H9 (cell line): Measurements from ENCODE around the gene MESD. TPM values are rescaled to one million over a fixed set of nuclear protein-coding genes. Genes with fewer than 3 reads are reported as not detected.

Source experiments
- DNase-seq: peaks from one replicate; pipeline ENCODE4 v3.0.0-alpha.2; 2017
- H2AFZ ChIP-seq: one replicate; pipeline ENCODE4 v1.6.1; 2013; ENCODE audit warnings: mild to moderate bottlenecking, low read length, control low read depth, moderate library complexity
- H2AK5ac ChIP-seq: 2 replicates; pipeline ENCODE4 v1.6.1; 2013; ENCODE audit warnings: low read length, control low read depth, mixed read lengths; ENCODE audit not compliant: insufficient read length
- H2BK120ac ChIP-seq: one replicate; pipeline ENCODE4 v1.6.1; 2013; ENCODE audit warnings: low read depth, mild to moderate bottlenecking, low read length, control low read depth, inconsistent platforms; ENCODE audit not compliant: poor library complexity, severe bottlenecking
- H2BK12ac ChIP-seq: 2 replicates; pipeline ENCODE4 v1.6.1; 2013; ENCODE audit warnings: low read length, control low read depth, mixed read lengths, low read depth; ENCODE audit not compliant: insufficient read length
- H2BK15ac ChIP-seq: 2 replicates; pipeline ENCODE4 v1.6.1; 2013; ENCODE audit warnings: low read depth, low read length, control low read depth
- H2BK20ac ChIP-seq: one replicate; pipeline ENCODE4 v1.6.1; 2013; ENCODE audit warnings: low read depth, mild to moderate bottlenecking, low read length, control low read depth, inconsistent platforms; ENCODE audit not compliant: poor library complexity, severe bottlenecking
- H2BK5ac ChIP-seq: 2 replicates; pipeline ENCODE4 v1.6.1; 2013; ENCODE audit warnings: low read length, control low read depth, mixed read lengths; ENCODE audit not compliant: insufficient read length
- H3K14ac ChIP-seq: 2 replicates; pipeline ENCODE4 v1.6.1; 2013; ENCODE audit warnings: low read length, control low read depth; ENCODE audit not compliant: insufficient read depth
- H3K18ac ChIP-seq: 2 replicates; pipeline ENCODE4 v1.6.1; 2013; ENCODE audit warnings: low read depth, mild to moderate bottlenecking, mixed read lengths, low read length, control low read depth; ENCODE audit not compliant: insufficient read length
- H3K23ac ChIP-seq: 2 replicates; pipeline ENCODE4 v1.6.1; 2013; ENCODE audit warnings: low read length, control low read depth, mixed read lengths, low read depth; ENCODE audit not compliant: insufficient read length
- H3K23me2 ChIP-seq: 2 replicates; pipeline ENCODE4 v1.6.1; 2013; ENCODE audit warnings: low read depth, mild to moderate bottlenecking, mixed read lengths, low read length, control low read depth; ENCODE audit not compliant: insufficient read length, poor library complexity, severe bottlenecking
- H3K27ac ChIP-seq: 2 replicates; pipeline ENCODE4 v1.5.1; 2013; ENCODE audit warnings: low read length, control low read depth, mixed read lengths, low read depth; ENCODE audit not compliant: insufficient read length
- H3K27me3 ChIP-seq: 2 replicates; pipeline ENCODE4 v1.6.1; 2013; ENCODE audit warnings: low read length, control low read depth, inconsistent platforms; ENCODE audit not compliant: insufficient read depth
- H3K4ac ChIP-seq: 2 replicates; pipeline ENCODE4 v1.6.1; 2013; ENCODE audit warnings: low read depth, mild to moderate bottlenecking, control low read depth, inconsistent platforms, low read length, moderate library complexity
- H3K4me1 ChIP-seq: 2 replicates; pipeline ENCODE4 v1.6.1; 2013; ENCODE audit warnings: low read length, control low read depth, inconsistent platforms; ENCODE audit not compliant: insufficient read depth
- H3K4me2 ChIP-seq: 2 replicates; pipeline ENCODE4 v1.6.1; 2013; ENCODE audit warnings: low read length, control low read depth, mixed read lengths; ENCODE audit not compliant: insufficient read length, insufficient read depth
- H3K56ac ChIP-seq: 2 replicates; pipeline ENCODE4 v1.6.1; 2013; ENCODE audit warnings: low read depth, mild to moderate bottlenecking, mixed read lengths, low read length, control low read depth; ENCODE audit not compliant: insufficient read length
- H3K79me1 ChIP-seq: 2 replicates; pipeline ENCODE4 v1.6.1; 2013; ENCODE audit warnings: low read depth, mild to moderate bottlenecking, moderate library complexity, low read length, control low read depth, inconsistent platforms; ENCODE audit not compliant: insufficient read depth, poor library complexity, severe bottlenecking
- H3K79me2 ChIP-seq: 2 replicates; pipeline ENCODE4 v1.6.1; 2013; ENCODE audit warnings: low read length, control low read depth, inconsistent platforms; ENCODE audit not compliant: insufficient read depth
- H3K9ac ChIP-seq: 2 replicates; pipeline ENCODE4 v1.6.1; 2013; ENCODE audit warnings: low read length, control low read depth, mixed read lengths; ENCODE audit not compliant: insufficient read length; ENCODE audit errors: extremely low read depth
- H3K9me3 ChIP-seq: one replicate; pipeline ENCODE4 v1.6.1; 2013; ENCODE audit warnings: low read depth, low read length, inconsistent platforms; ENCODE audit not compliant: control insufficient read depth
- H3T11ph ChIP-seq: one replicate; pipeline ENCODE4 v1.6.1; 2013; ENCODE audit warnings: mild to moderate bottlenecking, low read length, control low read depth, inconsistent platforms
- H4K20me1 ChIP-seq: one replicate; pipeline ENCODE4 v1.6.1; 2013; ENCODE audit not compliant: control insufficient read depth, insufficient read length, insufficient read depth
- H4K5ac ChIP-seq: 2 replicates; pipeline ENCODE4 v1.6.1; 2013; ENCODE audit warnings: low read depth, mild to moderate bottlenecking, mixed read lengths, low read length, control low read depth; ENCODE audit not compliant: insufficient read length
- H4K8ac ChIP-seq: replicated peaks from 2 replicates; pipeline ENCODE4 v1.6.1; 2013; ENCODE audit warnings: low read length, control low read depth, mixed read lengths, low read depth; ENCODE audit not compliant: insufficient read length
- H4K91ac ChIP-seq: 2 replicates; pipeline ENCODE4 v1.6.1; 2013; ENCODE audit warnings: low read depth, mild to moderate bottlenecking, moderate library complexity, mixed read lengths, low read length, control low read depth; ENCODE audit not compliant: insufficient read length
- H3K27ac Mint-ChIP-seq, 3 experiments: 2 replicates in 2 of 3; 3 replicates in 1 of 3; pipeline ENCODE4 v1.8.0; 2020 to 2021; ENCODE audit warnings: mixed read lengths in 3 of 3, mild to moderate bottlenecking in 1 of 3, moderate library complexity in 1 of 3
- H3K27me3 Mint-ChIP-seq: 2 replicates; pipeline ENCODE4 v1.8.0; 2021; ENCODE audit warnings: low read depth, mild to moderate bottlenecking, moderate library complexity, mixed read lengths
- H3K36me3 Mint-ChIP-seq, 3 experiments: 2 replicates in 2 of 3; 3 replicates in 1 of 3; pipeline ENCODE4 v1.8.0; 2020 to 2021; ENCODE audit warnings: low read depth in 3 of 3, mixed read lengths in 3 of 3; ENCODE audit not compliant: insufficient read depth in 1 of 3
- H3K4me1 Mint-ChIP-seq, 2 experiments: 2 replicates each; pipeline ENCODE4 v1.8.0; 2020; ENCODE audit warnings: mixed read lengths in 2 of 2
- H3K4me3 Mint-ChIP-seq, 2 experiments: 2 replicates in 1 of 2; 3 replicates in 1 of 2; pipeline ENCODE4 v1.8.0; 2020 to 2021; ENCODE audit warnings: mild to moderate bottlenecking in 2 of 2, mixed read lengths in 2 of 2, moderate library complexity in 1 of 2
- H3K9me3 Mint-ChIP-seq, 2 experiments: 2 replicates in 1 of 2; 3 replicates in 1 of 2; pipeline ENCODE4 v1.8.0; 2020; ENCODE audit warnings: mild to moderate bottlenecking in 2 of 2, mixed read lengths in 2 of 2, moderate library complexity in 1 of 2
- CTCF ChIP-seq: fragments of 200-600 bp; sonication (generic); conservative IDR thresholded peaks from 3 replicates; pipeline ENCODE4 v1.8.0; 2021; ENCODE audit warnings: antibody characterized with exemption, mild to moderate bottlenecking
- WGBS: extraction: QIAGEN DNeasy Blood & Tissue Kit; methylation state at CpG from one replicate; pipeline ENCODE4 v1.1.7; 2013; ENCODE audit warnings: missing lambda C conversion rate, low lambda C conversion rate, mixed read lengths; ENCODE audit not compliant: insufficient read length; ENCODE audit errors: extremely low coverage; 5-methylcytosine and 5-hydroxymethylcytosine counted together
- total RNA-seq: library from RNA; stranded (reverse); gene quantifications from 2 replicates; pipeline ENCODE4 v1.2.1, GENCODE V29; 2021

MESD gene
- total RNA-seq, 1 experiment from 2014 or later: 29.1 TPM

- peaks cover 50 to 55% of the 10 kb centered on the region in 2 experiments for H3K4me1 Mint-ChIP-seq
- Histone ChIP-seq H4K8ac (no peak overlapping the region), H3K79me1 (no peaks in the 10 kb centered on the region), H2BK120ac (no peak overlapping the region), H3K18ac (no peak overlapping the region), H2BK12ac (no peak overlapping the region), H3K23ac (no peak overlapping the region), H4K91ac (no peak overlapping the region), H2AK5ac (no peak overlapping the region), H3K4me2 (no peak overlapping the region), H2BK5ac (no peak overlapping the region), H3K4ac (no peak overlapping the region), H3K79me2 (no peaks in the 10 kb centered on the region), H3K56ac (no peak overlapping the region), H4K20me1 (no peaks in the 10 kb centered on the region), H2BK15ac (no peak overlapping the region), H2AFZ (no peak overlapping the region), H4K5ac (no peak overlapping the region), H3K4me1 (peaks cover 17% of the 10 kb centered on the region), H3T11ph (no peak overlapping the region), H3K27me3 (no peaks in the 10 kb centered on the region), H3K9ac (no peak overlapping the region), H3K23me2 (no peaks in the 10 kb centered on the region), H3K27ac (no peak overlapping the region), H3K14ac (no peak overlapping the region), H3K9me3 (no peaks in the 10 kb centered on the region), H2BK20ac (no peak overlapping the region)
- WGBS: no CpG with 5 or more reads among the region's 7 CpGs
- H3K27me3 Mint-ChIP-seq: no peaks in the 10 kb centered on the region; the same call in 1 of the 2 replicates
- H3K4me3 Mint-ChIP-seq: no peak overlapping the region
- no peak for TF ChIP-seq CTCF
- peaks cover 8 to 14% of the 10 kb centered on the region in 2 experiments for H3K9me3 Mint-ChIP-seq
- peaks cover 18 to 39% (median 36%) of the 10 kb centered on the region in 3 experiments for H3K36me3 Mint-ChIP-seq
- peak overlapping the region in 1 of 3 experiments; percentile 67; a peak in 1 of 7 replicates for H3K27ac Mint-ChIP-seq
- DNase-seq: no peak
Observed at GRCh38 chr15:80969316-80969715, 20.3 kb downstream of the MESD start.
